Activated CD8-positive, alpha-beta memory T cell treated with anti-CD3 and anti-CD28 coated beads, Interleukin-2, amount 50 U/mL, for 4 hours (primary cell): ENCODE measurements around the gene ATPAF2.
"Not testable (repeated sequence)": the region's sequence is repeated elsewhere in the genome, so short reads cannot be mapped to it uniquely, and the experiment has no call there.

Source experiments
- DNase-seq: peaks from one replicate; pipeline ENCODE4 v3.0.0-alpha.2; 2020

ATPAF2 gene

GRCh38 chr17:18009609-18010420 lies 29.2 kb downstream of the ATPAF2 start:
- DNase-seq = no peak

- DNase-seq = no peak
Measured at GRCh38 chr17:18008496-18009268, 30.3 kb downstream of the ATPAF2 start.

- no peak for DNase-seq
Measured at GRCh38 chr17:18006495-18007239, 32.3 kb downstream of the ATPAF2 start.

GRCh38 chr17:18005496-18005895 lies 33.5 kb downstream of the ATPAF2 start:
- no peak for DNase-seq

- DNase-seq = no peak
Measured at GRCh38 chr17:18004884-18005305, 34.1 kb downstream of the ATPAF2 start.

- DNase-seq = no peak
Measured at GRCh38 chr17:18004345-18004744, 34.6 kb downstream of the ATPAF2 start.

- no peak for DNase-seq
Measured at GRCh38 chr17:18002171-18002570, 36.8 kb downstream of the ATPAF2 start.

GRCh38 chr17:18000030-18000408 lies 38.9 kb downstream of the ATPAF2 start:
- no peak for DNase-seq

GRCh38 chr17:17999364-18000029 lies 39.5 kb downstream of the ATPAF2 start:
- no peak for DNase-seq

GRCh38 chr17:17998934-17999333 lies 40.0 kb downstream of the ATPAF2 start:
- DNase-seq = no peak

GRCh38 chr17:17995887-17996286 lies 43.1 kb downstream of the ATPAF2 start:
- not testable (repeated sequence) for DNase-seq

- DNase-seq = no peak
Measured at GRCh38 chr17:17994271-17995069, 44.5 kb downstream of the ATPAF2 start.

- no peak for DNase-seq
Measured at GRCh38 chr17:17993852-17994251, 45.1 kb downstream of the ATPAF2 start.

GRCh38 chr17:17993366-17993765 lies 45.6 kb downstream of the ATPAF2 start:
- DNase-seq = no peak

GRCh38 chr17:17990282-17990681 lies 48.7 kb downstream of the ATPAF2 start:
- DNase-seq = no peak

GRCh38 chr17:17989618-17990017 lies 49.4 kb downstream of the ATPAF2 start:
- no peak for DNase-seq

- DNase-seq = no peak
Measured at GRCh38 chr17:17989081-17989480, 49.9 kb downstream of the ATPAF2 start.

GRCh38 chr17:17988427-17988945 lies 50.5 kb downstream of the ATPAF2 start:
- DNase-seq = no peak

GRCh38 chr17:17987901-17988300 lies 51.1 kb downstream of the ATPAF2 start:
- no peak for DNase-seq

- DNase-seq = no peak
Measured at GRCh38 chr17:17987187-17987896, 51.6 kb downstream of the ATPAF2 start.

GRCh38 chr17:17985555-17985954 lies 53.4 kb downstream of the ATPAF2 start:
- DNase-seq = no peak
